22Rv1 (cell line): Measurements from ENCODE around the gene LRRC10B.

Source experiments
- H3K27ac ChIP-seq: fragments of 450-650 bp; 2 replicates; pipeline ENCODE4 v1.5.1; 2017
- ZFX ChIP-seq: fragments of 450-650 bp; IDR thresholded peaks from 2 replicates; pipeline ENCODE4 v1.6.1; 2017; ENCODE audit warnings: antibody characterized with exemption, borderline replicate concordance
- TF ChIP-seq, protein P1 (sequence below): fragments of 450-650 bp; IDR thresholded peaks from 2 replicates; pipeline ENCODE4 v1.5.1; 2017; ENCODE audit warnings: mild to moderate bottlenecking

Gene LRRC10B

DNA sequence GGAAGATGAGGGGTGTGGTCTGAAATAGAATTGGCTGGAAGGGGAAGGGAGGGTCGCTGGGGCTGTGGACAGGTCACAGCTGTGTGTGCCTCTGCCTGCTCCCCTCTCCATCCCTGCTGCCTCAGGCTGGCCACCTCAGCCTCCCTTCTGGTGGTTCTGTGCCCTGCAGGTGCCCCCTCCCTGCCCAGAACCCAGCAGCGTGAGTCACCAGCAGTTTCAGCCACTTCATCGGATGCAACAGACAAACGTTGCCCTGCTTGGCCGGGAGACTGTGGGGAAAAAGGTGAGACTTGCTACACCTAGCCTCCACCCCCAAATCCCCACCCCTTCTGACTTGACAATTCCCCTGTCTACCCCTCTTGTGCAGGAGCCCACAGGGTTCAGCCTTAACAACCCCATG lies 21.8 kb upstream of the LRRC10B start:
- no peak for TF ChIP-seq ZFX
- TF ChIP-seq, protein P1, sequence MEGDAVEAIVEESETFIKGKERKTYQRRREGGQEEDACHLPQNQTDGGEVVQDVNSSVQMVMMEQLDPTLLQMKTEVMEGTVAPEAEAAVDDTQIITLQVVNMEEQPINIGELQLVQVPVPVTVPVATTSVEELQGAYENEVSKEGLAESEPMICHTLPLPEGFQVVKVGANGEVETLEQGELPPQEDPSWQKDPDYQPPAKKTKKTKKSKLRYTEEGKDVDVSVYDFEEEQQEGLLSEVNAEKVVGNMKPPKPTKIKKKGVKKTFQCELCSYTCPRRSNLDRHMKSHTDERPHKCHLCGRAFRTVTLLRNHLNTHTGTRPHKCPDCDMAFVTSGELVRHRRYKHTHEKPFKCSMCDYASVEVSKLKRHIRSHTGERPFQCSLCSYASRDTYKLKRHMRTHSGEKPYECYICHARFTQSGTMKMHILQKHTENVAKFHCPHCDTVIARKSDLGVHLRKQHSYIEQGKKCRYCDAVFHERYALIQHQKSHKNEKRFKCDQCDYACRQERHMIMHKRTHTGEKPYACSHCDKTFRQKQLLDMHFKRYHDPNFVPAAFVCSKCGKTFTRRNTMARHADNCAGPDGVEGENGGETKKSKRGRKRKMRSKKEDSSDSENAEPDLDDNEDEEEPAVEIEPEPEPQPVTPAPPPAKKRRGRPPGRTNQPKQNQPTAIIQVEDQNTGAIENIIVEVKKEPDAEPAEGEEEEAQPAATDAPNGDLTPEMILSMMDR = no peak
- H3K27ac ChIP-seq = no peak overlapping the region

DNA sequence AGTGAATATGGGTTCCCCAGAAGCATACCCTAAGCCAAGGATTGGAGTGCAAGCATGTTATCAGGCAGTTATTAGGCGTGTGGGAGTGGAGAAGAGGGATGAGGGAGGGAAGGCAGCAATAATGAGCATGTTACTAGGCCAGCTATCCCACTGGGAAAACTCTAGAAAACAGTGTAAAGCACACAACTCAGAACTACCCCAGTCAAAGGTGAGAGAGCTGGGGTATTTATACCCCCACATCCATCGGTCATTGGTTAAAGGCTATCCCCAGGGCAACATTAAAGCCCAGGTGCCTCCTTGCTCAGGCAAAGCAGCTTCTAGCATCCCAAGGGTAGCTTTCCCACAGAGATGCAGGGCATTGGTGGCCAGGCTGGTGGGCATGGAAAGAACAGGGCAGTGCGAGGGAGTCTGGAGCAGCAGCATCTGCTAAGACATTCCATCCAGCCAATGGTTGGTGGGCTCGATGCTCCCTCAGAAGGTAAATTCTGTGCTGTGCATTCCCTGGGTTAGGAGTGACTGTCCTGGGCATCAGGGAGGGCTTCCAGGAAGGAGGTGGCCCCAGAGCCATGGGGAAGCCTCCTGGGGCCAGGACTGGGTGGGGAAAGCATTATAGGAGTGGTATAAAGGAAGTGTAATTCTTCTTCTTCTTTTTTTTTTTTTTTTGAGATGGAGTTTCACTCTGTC lies 21.1 kb upstream of the LRRC10B start:
- H3K27ac ChIP-seq = peak overlapping the region; percentile 84
- no peak for TF ChIP-seq ZFX
- TF ChIP-seq, protein P1 = no peak

DNA sequence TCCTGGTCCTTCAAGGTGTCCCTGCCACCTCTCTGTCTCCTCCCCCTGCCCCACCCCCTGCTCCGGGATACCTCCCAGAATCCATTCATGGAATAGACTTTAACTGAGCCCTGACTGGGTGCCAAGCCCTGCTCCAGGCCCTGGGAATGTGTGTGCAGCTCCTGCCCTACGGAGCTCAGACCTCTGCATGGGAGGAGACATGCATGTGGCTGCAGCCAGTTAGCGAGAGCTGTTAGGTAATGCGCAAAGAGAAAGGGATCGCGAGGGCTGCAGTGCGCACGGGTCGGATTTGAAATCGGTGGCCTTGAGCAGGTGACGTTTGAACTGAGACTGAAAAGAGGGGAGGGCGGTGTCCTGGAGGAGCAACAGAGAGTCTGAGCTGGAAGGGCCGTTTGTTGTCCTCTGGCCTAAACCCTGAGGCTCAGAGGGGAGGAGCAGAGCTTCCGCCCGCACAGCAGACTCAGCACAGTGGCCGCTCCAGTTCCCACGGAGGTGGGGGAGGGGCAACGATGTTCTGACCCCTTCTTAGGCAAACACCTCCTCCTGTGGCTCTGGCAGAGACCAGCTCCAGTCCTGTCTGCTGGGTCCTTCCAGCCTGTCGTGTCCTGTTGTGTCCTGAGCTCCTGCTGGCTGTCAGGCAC lies 19.8 kb upstream of the LRRC10B start:
- no peak for TF ChIP-seq ZFX
- TF ChIP-seq, protein P1 = no peak
- peak overlapping the region; percentile 84 for H3K27ac ChIP-seq

DNA sequence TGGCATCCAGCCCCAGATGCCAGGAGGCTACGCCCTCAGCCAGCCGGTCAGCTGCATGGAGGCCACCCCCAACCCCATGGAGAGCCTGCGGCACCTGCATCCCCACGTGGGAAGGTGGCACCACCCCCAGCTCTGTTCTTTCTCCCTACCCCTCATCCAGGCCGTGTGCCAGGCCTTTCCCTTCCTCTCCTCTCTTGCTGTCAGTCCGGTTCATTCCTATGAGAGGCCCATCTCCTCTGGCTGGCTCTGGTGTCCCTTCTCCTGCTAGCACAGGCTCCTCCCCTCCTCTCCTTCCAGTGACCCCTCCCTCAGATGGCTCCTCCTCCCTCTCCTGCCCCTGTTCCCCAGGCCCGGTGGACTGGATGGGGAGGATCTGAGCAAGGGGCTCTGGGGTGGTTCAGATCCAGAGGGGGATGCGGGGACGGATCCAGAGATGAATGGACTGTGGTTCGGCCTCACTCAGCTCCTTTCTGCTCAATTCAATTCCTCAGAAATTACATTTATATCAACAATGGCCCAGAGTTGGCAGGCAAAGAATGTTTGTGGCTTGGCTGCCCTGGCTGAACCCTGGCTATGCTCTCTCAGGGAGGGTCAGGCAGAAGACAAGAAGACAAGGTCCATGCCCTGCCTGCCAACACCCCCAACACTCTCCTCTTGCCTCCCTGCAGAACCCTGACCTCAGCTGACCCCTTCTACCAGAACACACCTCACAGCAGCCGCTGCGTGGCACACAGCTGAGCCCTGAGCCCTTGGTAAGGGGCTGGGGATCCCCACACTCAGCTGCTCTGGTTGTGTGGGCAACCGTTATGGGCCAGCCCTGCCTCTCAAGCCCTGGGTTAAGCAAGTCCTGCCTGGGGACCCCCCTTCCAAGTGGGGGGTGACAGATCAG lies 18.5 kb upstream of the LRRC10B start:
- no peak for TF ChIP-seq ZFX
- TF ChIP-seq, protein P1 = no peak
- peak overlapping the region; percentile 84 for H3K27ac ChIP-seq

DNA sequence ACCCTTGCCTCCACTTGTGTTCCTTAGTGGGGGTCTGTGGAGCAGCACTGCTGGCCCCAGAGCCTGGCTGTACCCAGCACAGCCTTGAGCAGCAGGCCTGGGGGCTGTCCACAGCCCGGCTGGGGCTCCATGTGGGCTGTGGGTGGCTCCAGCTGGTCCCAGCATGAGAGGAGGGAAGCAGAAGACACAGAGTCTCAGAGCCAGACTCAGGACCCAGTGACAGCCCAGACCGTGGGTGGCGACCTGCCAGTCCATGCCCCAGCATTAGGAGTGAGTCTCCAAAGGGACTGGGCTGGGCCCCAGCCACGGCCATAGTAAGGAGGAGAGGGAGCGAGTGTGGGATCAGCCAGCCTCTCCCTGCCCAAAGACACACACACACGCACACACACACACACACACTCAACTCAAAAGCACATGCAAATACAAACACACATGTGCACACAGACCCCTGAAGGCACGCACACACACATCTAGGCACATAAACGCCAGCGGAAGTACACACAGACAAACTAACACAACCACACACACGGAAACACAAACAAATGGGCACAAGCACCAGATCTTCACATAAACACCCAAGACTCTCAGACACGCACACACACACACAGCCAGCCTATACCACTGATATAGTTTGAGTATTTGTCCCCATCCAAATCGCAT lies 16.7 kb upstream of the LRRC10B start:
- no peak overlapping the region for H3K27ac ChIP-seq
- TF ChIP-seq ZFX = no peak
- TF ChIP-seq, protein P1 = no peak

DNA sequence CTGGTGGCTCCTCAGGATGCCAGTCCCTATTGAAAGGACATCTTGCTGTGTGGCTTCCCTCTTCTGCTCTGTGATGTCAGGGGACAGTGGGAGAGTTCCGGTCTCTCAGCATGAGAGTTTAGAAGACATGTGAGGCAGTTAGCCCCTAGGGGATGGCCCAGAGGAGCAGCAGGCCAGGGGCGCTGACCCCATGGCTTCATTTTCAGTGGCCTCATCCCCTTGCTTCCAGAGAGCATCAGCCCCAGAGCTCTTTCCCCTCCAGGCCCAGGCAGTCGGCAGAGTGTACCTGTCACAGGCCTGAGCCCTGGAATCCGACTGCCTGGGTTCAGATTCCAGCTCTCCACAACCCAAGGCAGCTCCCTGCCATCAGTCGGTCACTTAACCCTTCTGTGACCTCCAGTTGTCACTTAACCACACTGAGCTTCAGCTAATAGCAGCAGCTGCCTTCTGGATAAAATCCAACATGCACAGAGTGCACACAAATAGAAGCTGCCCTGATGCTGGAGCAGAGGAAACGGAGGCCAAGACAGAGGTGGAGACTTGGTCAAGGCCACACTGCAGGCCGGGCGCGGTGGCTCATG lies 14.1 kb upstream of the LRRC10B start:
- TF ChIP-seq, protein P1 = no peak
- no peak for TF ChIP-seq ZFX
- H3K27ac ChIP-seq = no peak overlapping the region
